Umbilical cord (tissue), 2 donors: ENCODE data around the gene SHMT2. TPM values are rescaled to one million over a fixed set of nuclear protein-coding genes. Genes with fewer than 3 reads are reported as not detected.

Experiments
- DNase-seq: peaks from one replicate; pipeline ENCODE4 v3.0.0-alpha.2; 2015; ENCODE audit warnings: low spot score
- total RNA-seq: library from RNA; depleted of rRNA; stranded (reverse); fragments of >200 nt; gene quantifications from one replicate; pipeline ENCODE4 v1.2.3, GENCODE V29; 2014; ENCODE audit warnings: low replicate concordance; ENCODE audit not compliant: insufficient read depth

SHMT2 gene
- total RNA-seq, 1 donor from 2014 or later: 156 TPM

- DNase-seq: no peak
These were observed 2.8 kb upstream of the SHMT2 start for GRCh38 chr12:57226588-57227314.

GRCh38 chr12:57227315-57228115 is 2.0 kb upstream of the SHMT2 start:
- DNase-seq: no peak

GRCh38 chr12:57229046-57229633 is 371 bp upstream of the SHMT2 start:
- no peak for DNase-seq

- DNase-seq: no peak
These were observed 1.1 kb downstream of the SHMT2 start for GRCh38 chr12:57230381-57231155.

- DNase-seq: no peak
These were observed 1.9 kb downstream of the SHMT2 start for GRCh38 chr12:57231276-57232021.

GRCh38 chr12:57232156-57232756 is 2.7 kb downstream of the SHMT2 start:
- no peak for DNase-seq

- peak; percentile 61 for DNase-seq
These were observed 4.1 kb downstream of the SHMT2 start for GRCh38 chr12:57233357-57234232.

- DNase-seq: no peak
These were observed 4.7 kb downstream of the SHMT2 start for GRCh38 chr12:57234233-57234570.

GRCh38 chr12:57234571-57235016 is 5.1 kb downstream of the SHMT2 start:
- DNase-seq: no peak

- DNase-seq: peak; percentile 81
These were observed 5.7 kb downstream of the SHMT2 start for GRCh38 chr12:57235017-57235727.

- DNase-seq: no peak
These were observed 6.2 kb downstream of the SHMT2 start for GRCh38 chr12:57235728-57236131.

- DNase-seq: no peak
These were observed 6.9 kb downstream of the SHMT2 start for GRCh38 chr12:57236201-57236924.

- DNase-seq: peak; percentile 82
These were observed 7.5 kb downstream of the SHMT2 start for GRCh38 chr12:57236925-57237595.

- DNase-seq: no peak
These were observed 8.1 kb downstream of the SHMT2 start for GRCh38 chr12:57237596-57237931.

GRCh38 chr12:57237932-57238853 is 8.7 kb downstream of the SHMT2 start:
- no peak for DNase-seq

- peak; percentile 88 for DNase-seq
These were observed 9.5 kb downstream of the SHMT2 start for GRCh38 chr12:57238854-57239554.
